Liver (tissue), 9 donors: Measurements from ENCODE around the gene EXPH5. TPM values are rescaled to one million over a fixed set of nuclear protein-coding genes. Genes with fewer than 3 reads are reported as not detected.
"Not testable (repeated sequence)": the region's sequence is repeated elsewhere in the genome, so short reads cannot be mapped to it uniquely, and the experiment has no call there.

Source experiments
- DNase-seq: peaks from one replicate; pipeline ENCODE4 v3.0.0-alpha.2; 2017; ENCODE audit warnings: low spot score
- H3K27ac ChIP-seq, 2 donors: one replicate each; pipeline ENCODE4 v1.7.0; 2013; ENCODE audit warnings: inconsistent platforms in 2 of 2, low read length in 2 of 2, control low read depth in 1 of 2, low read depth in 1 of 2, mild to moderate bottlenecking in 1 of 2
- H3K27me3 ChIP-seq, 4 donors: one replicate each; pipeline versions ENCODE4 v1.6.1 to v1.7.0; 2013; ENCODE audit warnings: low read length in 3 of 4, inconsistent platforms in 1 of 4, mild to moderate bottlenecking in 1 of 4, moderate library complexity in 1 of 4; ENCODE audit not compliant: control insufficient read depth in 4 of 4, insufficient read depth in 4 of 4
- H3K36me3 ChIP-seq, 4 donors: one replicate each; pipeline versions ENCODE4 v1.6.1 to v1.7.0; 2013; ENCODE audit warnings: low read length in 3 of 4, mild to moderate bottlenecking in 3 of 4, low read depth in 1 of 4, moderate library complexity in 1 of 4; ENCODE audit not compliant: control insufficient read depth in 4 of 4, insufficient read depth in 3 of 4
- H3K4me1 ChIP-seq, 4 donors: one replicate each; pipeline versions ENCODE4 v1.6.1 to v1.7.0; 2013; ENCODE audit warnings: low read length in 3 of 4, mild to moderate bottlenecking in 3 of 4, moderate library complexity in 1 of 4; ENCODE audit not compliant: control insufficient read depth in 4 of 4, insufficient read depth in 4 of 4
- H3K4me3 ChIP-seq, 3 donors: one replicate each; pipeline versions ENCODE4 v1.6.1 to v1.7.0; 2013; ENCODE audit warnings: low read length in 3 of 3, control low read depth in 1 of 3, low read depth in 1 of 3, mild to moderate bottlenecking in 1 of 3
- H3K9ac ChIP-seq, 2 donors: one replicate each; pipeline ENCODE4 v1.7.0; 2013; ENCODE audit warnings: low read length in 2 of 2, mild to moderate bottlenecking in 2 of 2, moderate library complexity in 2 of 2, control low read depth in 1 of 2, low read depth in 1 of 2
- H3K9me3 ChIP-seq, 4 donors: one replicate each; pipeline versions ENCODE4 v1.6.1 to v1.7.0; 2013; ENCODE audit warnings: low read length in 3 of 4; ENCODE audit not compliant: control insufficient read depth in 4 of 4
- EGR1 ChIP-seq, 2 donors: IDR thresholded peaks; 2 replicates each; pipeline ENCODE4 v1.6.1; 2016 to 2018; ENCODE audit warnings: antibody characterized with exemption in 2 of 2, low read depth in 2 of 2
- FOXA1 ChIP-seq: IDR thresholded peaks from 2 replicates; pipeline ENCODE4 v1.6.1; 2016; ENCODE audit warnings: antibody characterized with exemption
- FOXA2 ChIP-seq: IDR thresholded peaks from 2 replicates; pipeline ENCODE4 v1.6.1; 2016; ENCODE audit warnings: antibody characterized with exemption
- GABPA ChIP-seq, 2 donors: IDR thresholded peaks in 1 of 2; conservative IDR thresholded peaks in 1 of 2; 2 replicates each; pipeline ENCODE4 v1.6.1; 2016; ENCODE audit warnings: antibody characterized with exemption in 2 of 2, mild to moderate bottlenecking in 1 of 2, moderate library complexity in 1 of 2
- HNF4A ChIP-seq, 2 donors: conservative IDR thresholded peaks; 2 replicates each; pipeline ENCODE4 v1.6.1; 2016; ENCODE audit warnings: antibody characterized with exemption in 2 of 2, mild to moderate bottlenecking in 2 of 2
- HNF4G ChIP-seq: IDR thresholded peaks from 2 replicates; pipeline ENCODE4 v1.6.1; 2016; ENCODE audit warnings: antibody characterized with exemption
- NR2F2 ChIP-seq: IDR thresholded peaks from 2 replicates; pipeline ENCODE4 v1.6.1; 2016; ENCODE audit warnings: antibody characterized with exemption
- RAD21 ChIP-seq, 2 donors: IDR thresholded peaks; 2 replicates each; pipeline ENCODE4 v1.6.1; 2016; ENCODE audit warnings: antibody characterized with exemption in 2 of 2, mild to moderate bottlenecking in 2 of 2
- RXRA ChIP-seq, 2 donors: IDR thresholded peaks; 2 replicates each; pipeline ENCODE4 v1.6.1; 2017 to 2018; ENCODE audit warnings: antibody characterized with exemption in 2 of 2, mild to moderate bottlenecking in 1 of 2
- SP1 ChIP-seq: IDR thresholded peaks from 2 replicates; pipeline ENCODE4 v1.6.1; 2018; ENCODE audit warnings: antibody characterized with exemption, mild to moderate bottlenecking
- TAF1 ChIP-seq: conservative IDR thresholded peaks from 2 replicates; pipeline ENCODE4 v1.6.1; 2016; ENCODE audit warnings: antibody characterized with exemption, mild to moderate bottlenecking
- YY1 ChIP-seq: IDR thresholded peaks from 2 replicates; pipeline ENCODE4 v1.6.1; 2016; ENCODE audit warnings: antibody characterized with exemption, mild to moderate bottlenecking
- WGBS: extraction: QIAGEN DNeasy Blood & Tissue Kit; methylation state at CpG from one replicate; pipeline ENCODE4 v1.1.7; 2013; 5-methylcytosine and 5-hydroxymethylcytosine counted together
- polyA plus RNA-seq, 2 donors: library from polyadenylated mRNA; stranded (reverse) in 1 of 2; unstranded in 1 of 2; fragments of 200-250 nt in 1 of 2; fragments of >200 nt in 1 of 2; fragmentation: Nextera tagmentation in 1 of 2; extraction: Ambion mirVana in 1 of 2; gene quantifications; one replicate each; pipeline versions ENCODE4 v1.2.1 to v1.2.3, GENCODE V29; 2013 to 2015
- total RNA-seq, 2 donors: library from RNA; depleted of rRNA; stranded (reverse); fragments of >200 nt; gene quantifications; one replicate each; pipeline ENCODE4 v1.2.3, GENCODE V29; 2014
- TF ChIP-seq, protein P1 (sequence below): IDR thresholded peaks from 2 replicates; pipeline ENCODE4 v1.6.1; 2016; ENCODE audit warnings: antibody characterized with exemption
- TF ChIP-seq, protein P2 (sequence below): IDR thresholded peaks from 2 replicates; pipeline ENCODE4 v1.6.1; 2016; ENCODE audit warnings: antibody characterized with exemption
- TF ChIP-seq, protein P3 (sequence below): IDR thresholded peaks from 2 replicates; pipeline ENCODE4 v1.6.1; 2016; ENCODE audit warnings: antibody characterized with exemption, mild to moderate bottlenecking
- TF ChIP-seq, protein P4 (sequence below): fragments of 150-350 bp; IDR thresholded peaks from 2 replicates; pipeline ENCODE4 v1.5.1; 2017; ENCODE audit warnings: improper control_type of control experiment, low read depth, low read length; ENCODE audit not compliant: missing input control
- donor health status: healthy.
- donor health status: healthy.
- donor health status: healthy.
- donor health status: healthy.
- donor health status: healthy.

EXPH5 gene
- total and polyA plus RNA-seq, 4 donors = 0.47 to 6.1 (median 1.5) TPM

DNA sequence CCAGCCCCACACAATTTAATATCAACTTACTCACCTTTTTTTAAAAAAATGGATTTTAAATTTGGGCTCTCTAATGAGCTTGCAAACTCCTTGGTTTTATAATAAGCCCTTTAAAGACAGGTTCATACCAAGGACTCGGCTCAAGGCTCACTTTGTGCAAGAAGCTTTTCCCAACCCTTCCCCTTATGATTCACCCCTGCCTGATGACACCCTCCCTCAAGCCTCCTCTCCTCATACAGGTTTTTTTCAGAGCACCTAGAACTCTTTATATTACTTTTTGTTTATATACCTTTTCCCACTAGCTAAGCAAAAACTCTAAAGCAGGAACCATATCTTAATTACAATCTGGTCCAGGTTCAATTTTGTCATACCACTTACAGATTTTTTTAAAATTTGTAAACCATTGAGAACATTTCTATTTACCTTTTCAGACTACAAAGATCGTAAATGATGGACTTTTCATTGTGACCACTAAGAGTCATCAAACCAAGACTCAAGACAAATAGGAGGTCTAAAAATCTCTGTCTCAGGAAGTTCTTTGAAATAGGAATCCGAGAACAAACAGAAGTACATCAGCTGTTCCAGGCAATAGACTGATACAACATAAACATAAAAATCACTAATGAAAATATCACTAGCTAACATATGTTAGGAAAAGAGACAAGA, 13.1 kb upstream of the EXPH5 start:
- no peak overlapping the region for H3K9ac ChIP-seq
- H3K27ac ChIP-seq = no peak overlapping the region
- TF ChIP-seq FOXA1 (no peak), NR2F2 (no peak), HNF4A (conservative IDR thresholded peaks at IDR 0.05) (no peak), RXRA (IDR thresholded peaks at IDR 0.05) (no peak), RAD21 (IDR thresholded peaks at IDR 0.05) (no peak)
- TF ChIP-seq, protein P1, sequence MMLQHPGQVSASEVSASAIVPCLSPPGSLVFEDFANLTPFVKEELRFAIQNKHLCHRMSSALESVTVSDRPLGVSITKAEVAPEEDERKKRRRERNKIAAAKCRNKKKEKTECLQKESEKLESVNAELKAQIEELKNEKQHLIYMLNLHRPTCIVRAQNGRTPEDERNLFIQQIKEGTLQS = no peak
- TF ChIP-seq, protein P2, sequence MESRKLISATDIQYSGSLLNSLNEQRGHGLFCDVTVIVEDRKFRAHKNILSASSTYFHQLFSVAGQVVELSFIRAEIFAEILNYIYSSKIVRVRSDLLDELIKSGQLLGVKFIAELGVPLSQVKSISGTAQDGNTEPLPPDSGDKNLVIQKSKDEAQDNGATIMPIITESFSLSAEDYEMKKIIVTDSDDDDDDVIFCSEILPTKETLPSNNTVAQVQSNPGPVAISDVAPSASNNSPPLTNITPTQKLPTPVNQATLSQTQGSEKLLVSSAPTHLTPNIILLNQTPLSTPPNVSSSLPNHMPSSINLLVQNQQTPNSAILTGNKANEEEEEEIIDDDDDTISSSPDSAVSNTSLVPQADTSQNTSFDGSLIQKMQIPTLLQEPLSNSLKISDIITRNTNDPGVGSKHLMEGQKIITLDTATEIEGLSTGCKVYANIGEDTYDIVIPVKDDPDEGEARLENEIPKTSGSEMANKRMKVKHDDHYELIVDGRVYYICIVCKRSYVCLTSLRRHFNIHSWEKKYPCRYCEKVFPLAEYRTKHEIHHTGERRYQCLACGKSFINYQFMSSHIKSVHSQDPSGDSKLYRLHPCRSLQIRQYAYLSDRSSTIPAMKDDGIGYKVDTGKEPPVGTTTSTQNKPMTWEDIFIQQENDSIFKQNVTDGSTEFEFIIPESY = no peak
- TF ChIP-seq, protein P3, sequence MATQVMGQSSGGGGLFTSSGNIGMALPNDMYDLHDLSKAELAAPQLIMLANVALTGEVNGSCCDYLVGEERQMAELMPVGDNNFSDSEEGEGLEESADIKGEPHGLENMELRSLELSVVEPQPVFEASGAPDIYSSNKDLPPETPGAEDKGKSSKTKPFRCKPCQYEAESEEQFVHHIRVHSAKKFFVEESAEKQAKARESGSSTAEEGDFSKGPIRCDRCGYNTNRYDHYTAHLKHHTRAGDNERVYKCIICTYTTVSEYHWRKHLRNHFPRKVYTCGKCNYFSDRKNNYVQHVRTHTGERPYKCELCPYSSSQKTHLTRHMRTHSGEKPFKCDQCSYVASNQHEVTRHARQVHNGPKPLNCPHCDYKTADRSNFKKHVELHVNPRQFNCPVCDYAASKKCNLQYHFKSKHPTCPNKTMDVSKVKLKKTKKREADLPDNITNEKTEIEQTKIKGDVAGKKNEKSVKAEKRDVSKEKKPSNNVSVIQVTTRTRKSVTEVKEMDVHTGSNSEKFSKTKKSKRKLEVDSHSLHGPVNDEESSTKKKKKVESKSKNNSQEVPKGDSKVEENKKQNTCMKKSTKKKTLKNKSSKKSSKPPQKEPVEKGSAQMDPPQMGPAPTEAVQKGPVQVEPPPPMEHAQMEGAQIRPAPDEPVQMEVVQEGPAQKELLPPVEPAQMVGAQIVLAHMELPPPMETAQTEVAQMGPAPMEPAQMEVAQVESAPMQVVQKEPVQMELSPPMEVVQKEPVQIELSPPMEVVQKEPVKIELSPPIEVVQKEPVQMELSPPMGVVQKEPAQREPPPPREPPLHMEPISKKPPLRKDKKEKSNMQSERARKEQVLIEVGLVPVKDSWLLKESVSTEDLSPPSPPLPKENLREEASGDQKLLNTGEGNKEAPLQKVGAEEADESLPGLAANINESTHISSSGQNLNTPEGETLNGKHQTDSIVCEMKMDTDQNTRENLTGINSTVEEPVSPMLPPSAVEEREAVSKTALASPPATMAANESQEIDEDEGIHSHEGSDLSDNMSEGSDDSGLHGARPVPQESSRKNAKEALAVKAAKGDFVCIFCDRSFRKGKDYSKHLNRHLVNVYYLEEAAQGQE = no peak
- no peaks in the 10 kb centered on the region for H3K4me1 ChIP-seq
- H3K36me3 ChIP-seq = no peaks in the 10 kb centered on the region
- no peaks in the 10 kb centered on the region for H3K9me3 ChIP-seq
- no peaks in the 10 kb centered on the region for H3K27me3 ChIP-seq
- no peak overlapping the region for H3K4me3 ChIP-seq
- no peak for DNase-seq
- 71% methylated on average over 3 of the region's 3 CpGs for WGBS

DNA sequence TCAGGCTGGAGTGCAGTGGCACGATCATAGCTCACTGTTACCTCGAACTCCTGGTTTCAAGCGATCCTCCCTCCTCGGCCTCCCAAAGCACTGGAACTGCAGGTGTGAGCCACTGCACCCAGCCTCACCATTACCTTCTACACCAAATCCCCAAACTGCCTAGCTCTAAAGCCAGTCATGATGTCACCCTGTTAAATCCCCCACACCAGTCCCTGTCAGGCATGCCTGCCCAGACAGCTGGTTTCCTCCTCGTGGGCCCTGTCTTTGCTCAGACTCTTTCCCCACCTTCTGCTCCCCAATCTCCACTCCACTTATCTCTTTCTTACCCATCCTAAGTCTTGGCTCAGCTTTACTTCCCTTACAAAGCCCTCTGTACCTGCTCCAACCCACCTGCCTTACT, 12.5 kb upstream of the EXPH5 start:
- Histone ChIP-seq H3K27ac (no peak overlapping the region), H3K27me3 (no peaks in the 10 kb centered on the region), H3K9me3 (no peaks in the 10 kb centered on the region), H3K4me1 (no peaks in the 10 kb centered on the region), H3K4me3 (no peak overlapping the region), H3K9ac (no peak overlapping the region), H3K36me3 (no peaks in the 10 kb centered on the region)
- no peak for DNase-seq
- 73% methylated on average over 5 of the region's 5 CpGs for WGBS
- TF ChIP-seq, protein P1 = no peak
- TF ChIP-seq NR2F2 = no peak
- TF ChIP-seq FOXA2 = no peak
- TF ChIP-seq SP1 = no peak
- no peak for TF ChIP-seq HNF4G
- TF ChIP-seq EGR1 (IDR thresholded peaks at IDR 0.05; ENCODE audit: low read depth in 2 of 2) = no peak
- no peak for TF ChIP-seq HNF4A (conservative IDR thresholded peaks at IDR 0.05)
- TF ChIP-seq, protein P4, sequence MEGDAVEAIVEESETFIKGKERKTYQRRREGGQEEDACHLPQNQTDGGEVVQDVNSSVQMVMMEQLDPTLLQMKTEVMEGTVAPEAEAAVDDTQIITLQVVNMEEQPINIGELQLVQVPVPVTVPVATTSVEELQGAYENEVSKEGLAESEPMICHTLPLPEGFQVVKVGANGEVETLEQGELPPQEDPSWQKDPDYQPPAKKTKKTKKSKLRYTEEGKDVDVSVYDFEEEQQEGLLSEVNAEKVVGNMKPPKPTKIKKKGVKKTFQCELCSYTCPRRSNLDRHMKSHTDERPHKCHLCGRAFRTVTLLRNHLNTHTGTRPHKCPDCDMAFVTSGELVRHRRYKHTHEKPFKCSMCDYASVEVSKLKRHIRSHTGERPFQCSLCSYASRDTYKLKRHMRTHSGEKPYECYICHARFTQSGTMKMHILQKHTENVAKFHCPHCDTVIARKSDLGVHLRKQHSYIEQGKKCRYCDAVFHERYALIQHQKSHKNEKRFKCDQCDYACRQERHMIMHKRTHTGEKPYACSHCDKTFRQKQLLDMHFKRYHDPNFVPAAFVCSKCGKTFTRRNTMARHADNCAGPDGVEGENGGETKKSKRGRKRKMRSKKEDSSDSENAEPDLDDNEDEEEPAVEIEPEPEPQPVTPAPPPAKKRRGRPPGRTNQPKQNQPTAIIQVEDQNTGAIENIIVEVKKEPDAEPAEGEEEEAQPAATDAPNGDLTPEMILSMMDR = no peak
- TF ChIP-seq FOXA1 = no peak
- TF ChIP-seq GABPA (IDR thresholded peaks at IDR 0.05 in 1 of 2, conservative IDR thresholded peaks at IDR 0.05 in 1 of 2) = no peak
- TF ChIP-seq TAF1 = no peak
- TF ChIP-seq, protein P2 = no peak
- TF ChIP-seq YY1 = no peak
- no peak for TF ChIP-seq RAD21 (IDR thresholded peaks at IDR 0.05)

DNA sequence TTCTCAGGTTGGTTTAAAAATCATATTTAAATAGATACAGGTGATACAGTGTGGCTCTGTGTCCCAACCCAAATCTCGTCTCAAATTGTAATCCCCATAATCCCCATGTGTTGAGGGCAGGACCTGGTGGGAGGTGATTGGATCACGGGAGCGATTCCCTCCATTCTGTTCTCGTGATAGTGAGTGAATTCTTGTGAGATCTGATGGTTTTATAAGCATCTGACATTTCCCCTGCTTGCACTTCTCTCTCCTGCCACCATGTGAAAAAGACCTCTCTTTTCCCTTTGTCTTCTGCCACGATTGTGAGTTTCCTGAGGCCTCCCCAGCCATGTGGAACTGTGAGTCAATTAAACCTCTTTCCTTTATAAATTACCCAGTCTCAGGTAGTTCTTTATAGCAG, 9.2 kb upstream of the EXPH5 start:
- not testable (repeated sequence) for DNase-seq

More for the DNA sequence above, 9.2 kb upstream of the EXPH5 start:
- not testable (repeated sequence) for H3K27me3 ChIP-seq, H3K9ac ChIP-seq, H3K27ac ChIP-seq, H3K4me1 ChIP-seq, H3K4me3 ChIP-seq, H3K36me3 ChIP-seq, H3K9me3 ChIP-seq
- WGBS = 77% methylated on average over 5 of the region's 5 CpGs
